ENCODE results near the gene TAS2R60. TPM values are rescaled to one million over a fixed set of nuclear protein-coding genes. Genes with fewer than 3 reads are reported as not detected.

The TAS2R60 gene, protein sequence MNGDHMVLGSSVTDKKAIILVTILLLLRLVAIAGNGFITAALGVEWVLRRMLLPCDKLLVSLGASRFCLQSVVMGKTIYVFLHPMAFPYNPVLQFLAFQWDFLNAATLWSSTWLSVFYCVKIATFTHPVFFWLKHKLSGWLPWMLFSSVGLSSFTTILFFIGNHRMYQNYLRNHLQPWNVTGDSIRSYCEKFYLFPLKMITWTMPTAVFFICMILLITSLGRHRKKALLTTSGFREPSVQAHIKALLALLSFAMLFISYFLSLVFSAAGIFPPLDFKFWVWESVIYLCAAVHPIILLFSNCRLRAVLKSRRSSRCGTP
- total RNA-seq: not detected in 2 replicates

DNA sequence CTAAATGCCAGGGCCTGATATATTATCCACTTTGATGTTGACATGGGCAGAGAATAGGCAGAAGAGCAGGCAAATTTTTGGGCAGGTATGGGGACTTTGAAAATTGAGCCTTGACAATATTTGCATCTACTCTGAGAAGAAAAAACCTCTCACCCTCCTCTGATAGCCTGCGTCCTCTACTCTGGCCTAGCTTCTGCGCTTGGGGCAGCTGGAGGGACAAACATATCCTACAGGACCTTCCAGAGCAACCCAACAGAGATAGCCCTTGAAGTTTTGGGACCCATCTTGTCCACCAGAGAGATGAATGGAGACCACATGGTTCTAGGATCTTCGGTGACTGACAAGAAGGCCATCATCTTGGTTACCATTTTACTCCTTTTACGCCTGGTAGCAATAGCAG, at the start of gene TAS2R60:
TSS of gene TAS2R60 (plus strand) at position 301 of the 400 bp plus-strand sequence. CDS start at position 301, 0 bp downstream.

DNA sequence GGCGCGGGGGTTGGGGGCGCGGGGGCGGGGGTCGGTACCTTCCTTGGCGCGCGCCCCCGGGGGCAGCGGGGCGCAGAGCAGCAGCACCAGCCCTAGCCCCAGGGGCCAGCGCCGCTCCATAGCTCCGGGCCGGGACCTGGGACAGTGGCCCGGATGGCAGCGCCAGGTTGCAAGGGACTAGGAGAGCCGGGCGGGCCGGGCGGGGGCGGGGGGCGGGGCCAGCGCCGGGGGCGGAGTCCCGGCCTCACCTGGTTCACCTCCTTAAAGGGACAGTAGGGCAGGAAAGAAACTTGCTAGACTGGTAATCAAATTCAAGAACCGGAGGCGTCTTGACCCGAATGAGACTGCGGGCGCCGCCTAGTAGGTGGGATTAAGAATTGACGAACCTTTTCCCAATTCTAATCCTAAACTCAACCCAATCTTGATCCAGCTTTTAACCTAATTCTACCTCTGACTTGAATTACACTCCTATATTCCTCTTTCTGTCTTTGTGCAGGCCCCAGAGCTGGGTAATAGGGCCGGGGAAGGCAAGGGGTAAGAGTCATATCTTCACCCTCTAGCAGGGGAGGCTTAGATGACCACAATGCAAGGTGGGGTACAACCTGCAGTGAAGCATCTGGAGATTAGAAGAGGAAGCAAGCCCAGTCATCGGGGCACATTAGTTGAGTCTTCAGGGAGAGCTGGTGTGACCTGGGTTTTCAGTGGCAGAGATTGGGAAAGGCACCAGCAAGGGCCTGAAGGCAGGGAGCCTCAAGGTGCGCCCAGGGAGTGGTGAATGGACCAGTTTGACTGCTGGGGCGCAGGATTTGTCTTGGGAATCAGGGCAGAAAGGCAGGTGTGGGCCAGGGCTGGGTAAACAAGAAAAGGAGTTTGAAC, 34.3 kb upstream of the TAS2R60 start, which contains the start of gene EPHA1:
TSS of gene EPHA1 (minus strand) at position 171 of the 876 bp plus-strand sequence. CDS start at position 120, 51 bp downstream.

DNA sequence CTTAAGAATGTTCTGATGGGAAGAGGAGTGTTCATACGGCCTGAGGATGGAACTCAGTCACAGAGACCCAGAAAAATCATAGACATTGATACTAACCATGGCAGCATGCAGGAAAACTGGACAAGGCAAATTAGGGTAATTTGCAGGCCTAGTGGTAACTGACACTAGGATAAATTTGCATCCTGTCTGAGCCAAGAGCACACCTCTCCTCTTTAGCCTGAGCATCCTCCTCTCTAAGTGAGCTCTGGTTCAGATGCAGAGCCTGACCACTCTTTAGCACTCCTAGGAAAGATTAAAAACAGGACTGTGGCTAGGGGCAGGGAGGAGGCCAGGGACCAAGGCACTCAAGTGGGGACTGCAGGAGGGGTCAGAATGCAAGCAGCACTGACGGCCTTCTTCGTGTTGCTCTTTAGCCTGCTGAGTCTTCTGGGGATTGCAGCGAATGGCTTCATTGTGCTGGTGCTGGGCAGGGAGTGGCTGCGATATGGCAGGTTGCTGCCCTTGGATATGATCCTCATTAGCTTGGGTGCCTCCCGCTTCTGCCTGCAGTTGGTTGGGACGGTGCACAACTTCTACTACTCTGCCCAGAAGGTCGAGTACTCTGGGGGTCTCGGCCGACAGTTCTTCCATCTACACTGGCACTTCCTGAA, 34.4 kb downstream of the TAS2R60 start, which contains the start of gene TAS2R41:
TSS of gene TAS2R41 (plus strand) at position 373 of the 650 bp plus-strand sequence. CDS start at position 373, 0 bp downstream.

Other genes with a start within 250 kb of the TAS2R60 start
- gene TAS2R40, start 221.4 kb upstream of the TAS2R60 start, total RNA-seq: not detected in 2 replicates
- 146 and 153 TPM in 2 replicates for gene GSTK1, start 180.0 kb upstream of the TAS2R60 start, total RNA-seq
- gene TMEM139, start 158.5 kb upstream of the TAS2R60 start, total RNA-seq: 0.17 and 0.45 TPM in 2 replicates
- gene CASP2, start 155.1 kb upstream of the TAS2R60 start, total RNA-seq: 12.6 and 12.9 TPM in 2 replicates
- gene CLCN1, start 127.3 kb upstream of the TAS2R60 start, total RNA-seq: under 0.01 TPM in 1 of 2 replicates, not detected in the other
- 0.84 and 1.0 TPM in 2 replicates for gene FAM131B, start 80.7 kb upstream of the TAS2R60 start, total RNA-seq
- gene ZYX, start 62.1 kb upstream of the TAS2R60 start, total RNA-seq: 177 and 183 TPM in 2 replicates
- 0.15 and 0.17 TPM in 2 replicates for gene EPHA1, start 34.6 kb upstream of the TAS2R60 start, total RNA-seq
- gene TAS2R41, start 34.4 kb downstream of the TAS2R60 start, total RNA-seq: not detected in 2 replicates
- gene CTAGE15, start 128.3 kb downstream of the TAS2R60 start, total RNA-seq: not detected in 2 replicates
- 1.5 and 1.8 TPM in 2 replicates for gene TCAF2, start 177.5 kb downstream of the TAS2R60 start, total RNA-seq